GM18907 (cell line): Measurements from ENCODE around the gene TNKS1BP1.
"Not testable (repeated sequence)": the region's sequence is repeated elsewhere in the genome, so short reads cannot be mapped to it uniquely, and the experiment has no call there.

ENCODE experiments used
- ATAC-seq: cut with Tn5 transposase; IDR thresholded peaks from one replicate; pipeline ENCODE4 v1.9.1; 2021; ENCODE audit warnings: mild to moderate bottlenecking, moderate library complexity; ENCODE audit not compliant: unreplicated experiment

Gene TNKS1BP1

DNA sequence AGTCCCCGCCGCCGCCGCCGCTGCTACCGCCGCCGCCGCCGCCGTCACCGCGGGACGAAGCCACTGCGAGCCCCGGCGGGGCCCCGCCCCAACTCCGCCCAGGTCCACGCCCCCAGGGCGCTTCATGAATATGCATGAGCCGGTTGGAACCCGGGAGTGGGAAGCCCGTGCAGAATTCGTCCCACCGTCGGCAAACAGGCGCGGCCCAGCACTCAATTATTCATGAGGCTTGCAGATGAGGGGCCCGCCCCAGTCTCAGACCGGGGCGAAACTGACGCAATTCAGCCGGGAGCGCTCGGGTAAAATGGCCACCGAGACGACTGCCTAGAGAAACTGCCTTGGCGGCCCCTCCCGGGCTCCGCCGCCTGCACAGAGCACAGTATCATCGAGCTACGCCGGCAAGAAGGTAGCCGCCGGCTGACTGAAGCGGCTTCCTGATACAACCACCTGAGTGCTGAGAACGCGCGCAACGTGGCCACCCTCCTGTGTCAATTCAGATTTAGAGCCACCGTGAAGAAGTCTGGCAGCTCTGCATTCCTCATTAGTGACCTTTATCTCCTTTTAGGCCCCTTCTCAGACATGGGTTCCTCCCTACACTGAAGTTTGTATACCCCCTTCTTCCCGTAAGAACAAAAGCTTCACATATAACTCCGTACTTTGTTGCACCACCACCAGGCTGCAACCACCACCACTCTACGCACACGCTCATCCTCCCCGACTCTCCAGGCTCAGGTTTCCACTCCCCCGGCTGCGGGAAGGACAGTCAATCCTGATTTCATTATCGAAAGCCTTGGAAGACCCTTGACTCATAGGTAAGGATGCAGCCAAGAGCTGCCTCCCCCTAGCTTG, at the start of gene TNKS1BP1:
TNKS1BP1 (minus strand) TSS at position 67 of the 849 bp plus-strand sequence. CDS start 3,067 bp downstream, outside the sequence.
- ATAC-seq: peak; percentile 91

GRCh38 chr11:57373146-57373545, 48.4 kb upstream of the TNKS1BP1 start:
- ATAC-seq: no peak

DNA sequence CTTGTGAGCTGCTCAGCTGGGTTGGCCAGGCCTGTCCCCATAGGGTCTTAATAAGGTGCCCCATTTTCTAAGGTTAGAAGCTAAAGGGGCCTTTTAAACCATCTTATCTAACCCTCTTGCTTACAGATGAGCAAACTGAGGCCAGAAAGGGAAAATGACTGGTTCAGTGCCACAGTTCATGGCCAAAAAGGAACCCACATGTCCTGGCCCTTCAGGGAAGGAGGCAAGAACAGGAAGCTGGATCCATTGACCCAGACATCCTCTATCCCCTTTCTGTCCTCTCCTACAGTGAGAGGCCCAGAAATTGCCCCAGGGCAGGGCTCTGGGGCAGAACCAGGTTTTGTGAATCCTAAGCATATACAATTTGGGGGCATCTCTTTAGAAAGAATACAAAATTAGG, 46.2 kb upstream of the TNKS1BP1 start:
- ATAC-seq: no peak

DNA sequence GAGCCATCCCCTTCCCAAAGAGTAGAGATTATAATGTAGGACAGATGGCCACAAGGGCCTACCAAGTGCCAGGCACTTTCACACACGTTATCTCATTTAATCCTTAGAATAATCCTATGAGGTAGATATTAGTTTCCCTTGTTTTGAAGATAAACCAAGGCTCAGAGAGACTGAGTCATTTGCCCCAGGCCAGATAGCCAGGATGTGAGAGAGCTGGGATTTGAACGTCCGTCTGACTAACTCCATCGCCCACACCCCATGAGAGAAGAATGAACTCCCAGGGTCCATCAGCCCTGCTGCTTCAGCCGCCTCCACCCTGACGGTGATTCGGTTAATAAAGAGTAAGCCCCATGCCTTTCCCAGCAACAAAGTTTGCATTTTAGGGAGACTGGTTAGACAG, 45.5 kb upstream of the TNKS1BP1 start:
- ATAC-seq: no peak

DNA sequence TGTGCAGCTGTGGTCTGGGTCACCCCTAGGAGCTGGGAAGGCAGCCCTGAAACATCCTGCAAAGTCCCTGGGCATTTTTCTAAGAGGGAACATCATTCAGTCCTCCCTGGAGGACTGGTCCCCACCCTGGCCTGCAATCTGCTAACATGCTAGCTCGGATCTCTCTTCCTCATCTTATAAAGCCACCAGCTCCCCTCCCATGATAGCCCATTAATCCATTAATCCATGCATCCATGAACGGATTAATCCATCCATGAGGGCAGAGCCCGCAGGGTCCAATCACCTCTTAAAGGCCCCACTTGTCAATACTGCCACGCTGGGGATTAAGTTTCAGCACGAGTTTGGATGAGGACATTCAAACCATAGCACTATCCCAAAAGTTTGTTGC, 44.1 kb upstream of the TNKS1BP1 start:
- no peak for ATAC-seq

- no peak for ATAC-seq
Measured at GRCh38 chr11:57368106-57368844, 43.5 kb upstream of the TNKS1BP1 start.

- ATAC-seq: no peak
Measured at GRCh38 chr11:57364851-57365660, 40.3 kb upstream of the TNKS1BP1 start.

- ATAC-seq: no peak
Measured at GRCh38 chr11:57363131-57364080, 38.7 kb upstream of the TNKS1BP1 start.

- ATAC-seq: no peak
Measured at GRCh38 chr11:57361926-57362325, 37.2 kb upstream of the TNKS1BP1 start.

GRCh38 chr11:57361420-57361819, 36.7 kb upstream of the TNKS1BP1 start:
- not testable (repeated sequence) for ATAC-seq

- no peak for ATAC-seq
Measured at GRCh38 chr11:57360991-57361390, 36.2 kb upstream of the TNKS1BP1 start.

DNA sequence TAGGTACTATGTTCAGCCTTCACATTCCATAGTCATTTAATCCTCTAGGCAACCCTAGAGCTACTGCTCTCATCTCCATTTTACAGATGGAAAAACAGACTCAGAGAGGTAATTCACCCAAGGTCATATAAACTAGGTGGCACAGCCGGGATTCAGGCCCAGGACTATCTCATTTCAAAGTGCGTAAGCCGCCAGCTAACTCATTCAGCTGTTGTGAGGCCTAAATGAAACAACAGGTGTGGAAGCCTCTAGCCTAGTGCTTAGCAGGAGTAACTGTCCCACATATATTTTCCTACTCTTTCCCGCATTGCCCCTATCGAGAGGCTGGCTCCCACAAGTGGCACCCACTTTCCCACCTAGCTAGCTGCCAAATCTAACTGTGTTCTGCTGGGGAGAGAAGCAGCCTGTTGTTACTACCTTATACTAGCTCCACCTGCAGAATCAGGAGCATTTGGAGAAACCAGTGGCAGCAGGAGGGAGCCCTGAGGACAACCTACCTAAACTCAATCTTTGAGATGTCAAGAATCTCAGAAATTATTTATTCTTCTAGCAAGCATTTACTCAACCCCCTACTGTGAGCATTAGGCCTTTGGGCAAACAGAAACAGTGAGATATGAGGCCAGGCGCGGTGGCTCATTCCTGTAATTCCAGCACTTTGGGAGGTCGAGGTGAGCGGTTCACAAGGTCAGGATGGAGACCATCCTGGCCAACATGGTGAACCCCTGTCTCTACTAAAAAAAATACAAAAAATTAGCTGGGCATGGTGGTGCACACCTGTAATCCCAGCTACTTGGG, 35.3 kb upstream of the TNKS1BP1 start:
- no peak for ATAC-seq

GRCh38 chr11:57359396-57359795, 34.6 kb upstream of the TNKS1BP1 start:
- ATAC-seq: no peak

- no peak for ATAC-seq
Measured at GRCh38 chr11:57358991-57359390, 34.2 kb upstream of the TNKS1BP1 start.

GRCh38 chr11:57358543-57358961, 33.8 kb upstream of the TNKS1BP1 start:
- no peak for ATAC-seq

DNA sequence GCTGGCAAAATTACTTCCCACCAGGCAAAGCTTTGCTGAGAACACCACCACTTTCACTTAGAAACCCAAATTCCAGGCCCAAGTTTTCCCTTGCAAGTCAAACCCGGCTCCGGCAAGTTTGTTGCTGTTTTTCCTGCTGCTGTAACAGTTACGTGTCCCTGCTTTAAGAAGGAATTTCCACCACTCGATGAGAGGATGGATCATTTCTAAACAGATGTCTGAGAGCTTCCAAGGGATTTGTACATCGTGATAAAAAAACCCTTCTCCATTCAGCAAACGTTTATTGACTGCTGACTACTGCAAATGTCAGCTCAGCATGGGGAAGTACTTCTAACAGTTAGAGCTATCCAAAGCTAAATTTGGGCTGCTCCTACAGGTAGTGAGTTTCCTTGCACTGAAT, 33.1 kb upstream of the TNKS1BP1 start:
- no peak for ATAC-seq

GRCh38 chr11:57357310-57357709, 32.6 kb upstream of the TNKS1BP1 start:
- no peak for ATAC-seq

GRCh38 chr11:57356268-57356667, 31.5 kb upstream of the TNKS1BP1 start:
- ATAC-seq: no peak

DNA sequence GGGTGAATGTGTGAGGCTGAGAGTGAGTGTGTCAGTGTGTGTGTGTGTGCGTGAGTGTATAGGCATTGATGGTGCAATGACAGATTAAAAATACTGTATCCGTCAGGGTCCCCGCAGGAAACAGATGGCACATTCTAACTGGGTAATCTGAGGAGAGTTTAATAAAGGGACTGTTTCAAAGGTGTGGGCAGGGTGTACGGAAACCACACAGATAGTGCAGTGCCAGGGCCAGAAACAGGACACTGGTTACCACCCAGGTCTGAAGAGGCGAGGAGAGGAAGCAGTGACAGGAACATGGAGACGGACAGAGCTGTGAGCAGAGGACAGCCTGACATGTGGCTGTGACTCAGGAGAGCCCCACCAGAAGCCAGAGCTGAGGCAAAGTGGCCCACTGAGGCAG, 29.9 kb upstream of the TNKS1BP1 start:
- peak; percentile 49 for ATAC-seq
